Measurements from ENCODE around the gene PDS5A.
"Not testable (repeated sequence)": the region's sequence is repeated elsewhere in the genome, so short reads cannot be mapped to it uniquely, and the experiment has no call there.

- TF ChIP-seq CTCF (IDR thresholded peaks at IDR 0.05); ZFX (IDR thresholded peaks at IDR 0.05; ENCODE audit: borderline replicate concordance): not testable (repeated sequence)
Measured at GRCh38 chr4:40024049-40024448, 46.3 kb upstream of the PDS5A start.
